ENCODE results near the gene CRY2.

CRY2 gene

GRCh38 chr11:45919806-45920530, 72.7 kb downstream of the CRY2 start:
- DNase-seq, result no peak

DNA sequence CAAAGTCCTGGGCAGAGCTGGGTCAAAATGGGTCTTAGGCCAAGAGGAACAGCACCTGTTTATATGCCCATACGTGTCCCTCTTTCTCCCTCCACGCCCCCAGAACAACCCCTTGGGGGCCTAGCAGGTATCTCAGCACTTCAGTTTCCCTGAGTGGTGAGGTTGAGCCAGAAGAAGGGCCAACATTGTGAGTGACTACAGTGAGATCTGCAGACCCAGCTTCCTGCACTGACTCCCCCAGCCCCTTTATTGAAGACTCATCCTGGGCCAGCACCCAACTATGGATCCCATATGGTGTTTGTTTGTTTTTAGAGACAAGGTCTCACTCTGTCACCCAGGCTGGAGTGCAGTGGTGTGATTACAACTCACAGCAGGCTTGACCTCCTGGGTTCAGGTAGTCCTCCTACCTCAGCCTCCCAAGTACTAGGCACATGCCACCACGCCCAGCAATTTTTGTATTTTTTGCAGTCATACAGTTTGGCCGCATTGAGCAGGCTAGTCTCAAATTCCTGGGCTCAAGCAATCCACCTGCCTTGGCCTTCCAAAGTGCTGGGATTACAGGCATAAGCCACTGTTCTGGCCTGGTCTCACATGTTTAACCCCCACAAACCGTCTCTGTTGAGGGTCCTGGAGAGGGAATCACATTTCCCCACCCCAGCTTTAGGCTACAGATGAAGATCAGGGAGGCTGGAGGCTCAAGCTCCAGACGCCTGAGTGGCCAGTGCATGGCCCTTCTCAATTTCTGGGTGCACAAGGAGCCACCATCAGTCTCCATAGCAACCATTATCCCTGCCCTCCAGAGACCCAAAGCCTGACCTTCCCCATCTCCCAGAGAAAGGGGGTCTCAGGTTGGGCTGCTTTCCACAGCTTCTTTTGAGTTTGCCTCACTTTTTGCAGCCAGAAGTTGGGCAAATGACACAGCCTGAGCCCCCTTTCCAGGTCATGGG, 73.5 kb downstream of the CRY2 start:
- DNase-seq, result no peak

DNA sequence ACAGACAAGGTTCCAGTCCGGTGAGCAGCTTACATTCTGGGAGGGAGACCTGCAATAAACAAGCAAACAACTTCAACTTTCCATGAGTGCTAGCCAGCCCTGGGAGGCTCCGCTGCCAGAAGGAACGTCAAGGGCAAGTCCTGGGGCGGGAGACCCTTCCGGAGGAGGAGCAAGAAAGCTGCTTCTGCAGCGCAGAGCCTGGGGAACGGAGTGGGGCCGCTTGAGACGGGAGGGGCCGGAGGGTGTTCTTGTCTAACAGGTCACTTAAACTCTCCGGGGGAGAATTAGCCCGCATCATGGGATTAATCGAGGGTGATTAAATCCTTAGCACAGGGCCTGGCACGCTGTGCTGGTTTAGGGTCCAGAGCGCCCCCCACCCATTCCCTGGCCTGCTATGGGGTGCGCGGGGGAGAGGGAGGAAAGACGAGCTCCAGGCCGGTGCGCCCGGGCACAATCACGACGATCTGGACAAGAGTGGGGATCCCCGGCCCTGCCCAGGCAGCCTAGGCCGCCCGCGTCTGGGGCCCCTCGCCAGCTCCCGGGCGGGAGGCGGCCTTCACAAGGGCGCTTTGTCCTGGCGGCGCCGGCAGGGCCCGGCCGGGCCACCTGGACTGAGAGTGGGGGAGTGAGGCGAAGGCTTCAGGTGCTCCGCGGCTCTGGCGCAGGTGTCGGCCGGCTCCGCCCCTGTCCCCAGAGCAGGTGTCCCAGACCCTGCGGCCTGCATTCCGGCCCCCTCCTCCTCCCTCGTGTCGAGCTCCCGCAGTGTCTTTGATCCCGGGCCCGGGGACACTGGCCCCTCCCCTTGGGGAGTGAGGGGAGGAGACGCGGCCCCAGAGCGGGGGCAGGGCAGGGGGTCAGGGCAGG, 74.5 kb downstream of the CRY2 start:
- peak; percentile 70 for DNase-seq

- peak; percentile 36 for DNase-seq
Measured at GRCh38 chr11:45922425-45923082, 75.3 kb downstream of the CRY2 start, which contains the start of gene LARGE2. LARGE2 (plus strand) TSS chr11:45922656; CDS start chr11:45922883, 227 bp downstream.

DNA sequence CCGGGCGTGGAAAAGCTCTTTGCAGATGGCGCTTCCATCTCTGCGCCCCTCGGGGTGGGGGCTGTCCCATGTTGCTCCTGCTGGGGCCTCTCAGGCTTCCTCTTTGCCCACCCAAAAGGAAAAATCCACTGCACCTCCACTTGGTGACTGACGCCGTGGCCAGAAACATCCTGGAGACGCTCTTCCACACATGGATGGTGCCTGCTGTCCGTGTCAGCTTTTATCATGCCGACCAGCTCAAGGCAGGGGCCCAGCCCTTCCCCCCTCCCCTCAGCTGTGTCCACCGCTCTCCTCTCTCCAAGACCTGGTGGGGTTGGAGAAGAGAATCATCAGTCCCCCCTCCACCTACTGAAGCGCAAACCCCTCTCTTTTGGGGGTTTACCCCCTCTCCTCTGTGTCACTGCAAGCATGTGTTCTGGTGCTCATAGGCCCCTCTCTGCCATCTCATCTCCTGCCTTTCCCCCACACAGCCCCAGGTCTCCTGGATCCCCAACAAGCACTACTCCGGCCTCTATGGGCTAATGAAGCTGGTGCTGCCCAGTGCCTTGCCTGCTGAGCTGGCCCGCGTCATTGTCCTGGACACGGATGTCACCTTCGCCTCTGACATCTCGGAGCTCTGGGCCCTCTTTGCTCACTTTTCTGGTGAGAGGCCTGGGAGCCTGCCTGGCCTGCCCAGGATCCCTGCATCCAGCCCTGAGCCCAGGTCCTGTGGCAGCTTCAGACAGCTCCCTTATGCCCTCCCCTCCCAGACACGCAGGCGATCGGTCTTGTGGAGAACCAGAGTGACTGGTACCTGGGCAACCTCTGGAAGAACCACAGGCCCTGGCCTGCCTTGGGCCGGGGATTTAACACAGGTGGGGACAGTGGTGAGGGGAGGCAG, 77.0 kb downstream of the CRY2 start:
- DNase-seq, result no peak

DNA sequence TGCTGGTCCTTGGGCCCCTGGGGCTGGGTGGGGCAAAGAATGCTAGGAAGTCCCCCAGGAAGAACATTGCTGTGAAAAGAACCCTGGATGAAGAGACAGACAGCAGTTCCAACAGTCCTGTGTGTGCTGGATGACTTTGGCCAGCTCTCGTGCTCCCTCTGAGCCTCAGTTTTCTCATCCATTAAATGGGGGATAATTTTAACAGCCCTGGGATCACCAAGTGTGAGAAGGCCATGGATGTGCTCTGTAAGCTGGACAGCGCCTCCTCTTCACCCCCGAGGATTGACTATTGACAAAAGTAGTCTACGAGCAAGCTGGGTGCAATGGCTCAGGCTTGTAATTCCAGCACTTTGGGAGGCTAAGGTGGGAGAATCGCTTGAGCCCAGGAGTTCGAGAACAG, 77.7 kb downstream of the CRY2 start:
- no peak for DNase-seq

- DNase-seq, result no peak
Measured at GRCh38 chr11:45925550-45925949, 78.3 kb downstream of the CRY2 start.

GRCh38 chr11:45926001-45926401, 78.7 kb downstream of the CRY2 start:
- no peak for DNase-seq

- DNase-seq, result no peak
Measured at GRCh38 chr11:45926536-45927331, 79.5 kb downstream of the CRY2 start.

DNA sequence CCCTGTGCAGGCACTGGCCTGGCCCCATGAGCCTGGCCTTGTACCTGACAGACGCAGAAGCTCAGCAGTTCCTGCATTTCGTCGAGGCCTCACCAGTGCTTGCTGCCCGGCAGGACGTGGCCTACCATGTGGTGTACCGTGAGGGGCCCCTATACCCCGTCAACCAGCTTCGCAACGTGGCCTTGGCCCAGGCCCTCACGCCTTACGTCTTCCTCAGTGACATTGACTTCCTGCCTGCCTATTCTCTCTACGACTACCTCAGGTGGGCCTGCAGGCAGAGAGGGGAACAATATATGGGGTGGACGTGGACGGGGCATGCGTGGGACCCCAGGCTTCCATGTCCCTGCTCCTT, 80.0 kb downstream of the CRY2 start:
- no peak for DNase-seq

- no peak for DNase-seq
Measured at GRCh38 chr11:45927684-45928413, 80.6 kb downstream of the CRY2 start.

GRCh38 chr11:45928535-45929215, 81.4 kb downstream of the CRY2 start:
- no peak for DNase-seq

- no peak for DNase-seq
Measured at GRCh38 chr11:45929486-45930030, 82.3 kb downstream of the CRY2 start.

- DNase-seq, result peak; percentile 64
Measured at GRCh38 chr11:45930031-45930794, 82.9 kb downstream of the CRY2 start.

DNA sequence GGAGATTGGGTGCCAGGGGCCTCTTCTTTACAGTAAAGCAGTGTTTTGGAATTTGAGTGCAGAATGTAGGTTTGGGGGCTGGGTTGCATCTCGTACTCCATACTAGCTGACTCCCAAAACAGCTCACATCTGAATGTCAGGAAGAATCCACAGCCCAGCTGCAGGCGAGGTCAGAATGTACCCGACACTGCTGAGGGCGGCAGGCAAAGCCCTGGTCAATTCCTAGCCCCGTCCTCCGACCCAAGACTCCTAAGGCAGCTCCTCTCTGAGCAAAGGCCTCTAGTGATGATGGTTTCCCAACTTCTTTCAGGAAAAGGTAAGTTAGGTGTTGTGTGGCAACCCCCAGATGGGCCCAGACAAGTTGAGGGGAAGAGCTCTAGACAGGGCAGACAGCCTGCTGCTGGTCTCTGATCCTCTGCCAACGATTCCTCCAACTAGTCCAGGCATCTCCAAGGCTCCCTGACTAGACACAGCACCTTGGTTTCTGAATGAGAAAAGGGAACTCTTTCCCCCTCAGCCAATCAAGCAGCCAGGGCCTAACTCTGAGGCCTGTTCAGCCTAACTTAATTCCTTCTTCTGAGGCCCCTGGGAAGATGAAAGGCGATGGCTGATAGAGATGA, 83.8 kb downstream of the CRY2 start:
- no peak for DNase-seq

GRCh38 chr11:45931739-45932138, 84.5 kb downstream of the CRY2 start:
- no peak for DNase-seq

- DNase-seq, result no peak
Measured at GRCh38 chr11:45932217-45932616, 84.9 kb downstream of the CRY2 start.

All from NCI-H2107 (cell line).